Spinal cord (tissue), 10 donors: ENCODE results near the gene NCAPG2. TPM values are rescaled to one million over a fixed set of nuclear protein-coding genes. Genes with fewer than 3 reads are reported as not detected.
"Not testable (repeated sequence)": the region's sequence is repeated elsewhere in the genome, so short reads cannot be mapped to it uniquely, and the experiment has no call there.

ENCODE experiments used
- DNase-seq, 6 donors: peaks; one replicate each; pipeline versions ENCODE4 v3.0.0 to v3.0.0-alpha.2; 2013 to 2015; ENCODE audit warnings: low spot score in 6 of 6, low read depth in 4 of 6
- H3K27ac ChIP-seq: one replicate; pipeline ENCODE4 v1.5.1; 2013; ENCODE audit warnings: low read depth, low read length, control low read depth
- H3K27me3 ChIP-seq: one replicate; pipeline ENCODE4 v1.6.1; 2013; ENCODE audit warnings: low read length; ENCODE audit not compliant: control insufficient read depth, insufficient read depth
- H3K36me3 ChIP-seq: one replicate; pipeline ENCODE4 v1.6.1; 2013; ENCODE audit warnings: low read length; ENCODE audit not compliant: control insufficient read depth, insufficient read depth
- H3K4me1 ChIP-seq: one replicate; pipeline ENCODE4 v1.6.1; 2013; ENCODE audit warnings: low read length; ENCODE audit not compliant: control insufficient read depth, insufficient read depth
- H3K4me3 ChIP-seq: one replicate; pipeline ENCODE4 v1.5.1; 2013; ENCODE audit warnings: low read depth, low read length, control low read depth
- H3K9me3 ChIP-seq: one replicate; pipeline ENCODE4 v1.6.1; 2013; ENCODE audit warnings: low read length; ENCODE audit not compliant: control insufficient read depth, insufficient read depth
- WGBS: methylation state at CpG from one replicate; pipeline ENCODE4 v1.1.5; 2013; ENCODE audit warnings: missing lambda C conversion rate; ENCODE audit not compliant: insufficient coverage; 5-methylcytosine and 5-hydroxymethylcytosine counted together
- polyA plus RNA-seq, 2 donors: library from polyadenylated mRNA; unstranded; fragments of 120-200 nt; gene quantifications; one replicate each; pipeline ENCODE4 v1.2.1, GENCODE V29; 2013; ENCODE audit not compliant: insufficient read length in 2 of 2
- total RNA-seq, 2 donors: library from RNA; depleted of rRNA in 1 of 2; stranded (reverse); fragments of 120-200 nt in 1 of 2; fragments of >200 nt in 1 of 2; gene quantifications; one replicate each; pipeline versions ENCODE4 v1.2.3 to v1.2.4, GENCODE V29; 2013 to 2014
- donor health status: healthy.

NCAPG2 gene
- total and polyA plus RNA-seq, 4 donors, result 14.1 to 17.5 (median 16.3) TPM

DNA sequence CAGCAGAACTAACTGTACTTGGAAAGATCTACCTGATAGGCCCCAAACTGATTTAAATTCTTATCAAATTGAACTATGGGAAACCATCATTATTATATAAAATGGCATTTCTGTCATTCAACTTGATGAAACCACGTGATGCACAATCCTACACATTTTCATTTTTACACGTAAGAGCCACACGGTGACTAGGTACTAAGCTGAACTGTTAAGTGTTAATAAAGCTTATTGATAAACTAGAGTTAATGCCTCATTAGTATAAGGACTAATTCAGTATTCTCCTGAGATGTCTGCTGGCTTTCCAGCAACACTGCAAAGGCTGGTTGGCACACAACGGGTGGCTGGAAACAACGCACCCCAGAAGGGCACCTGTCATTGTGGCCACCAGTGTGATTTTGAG is 4.6 kb downstream of the NCAPG2 start:
- no peak for DNase-seq
- H3K27ac ChIP-seq, result no peak overlapping the region
- H3K9me3 ChIP-seq, result no peaks in the 10 kb centered on the region
- no peak overlapping the region for H3K4me3 ChIP-seq
- no CpG with 5 or more reads among the region's 5 CpGs for WGBS
- H3K27me3 ChIP-seq, result no peaks in the 10 kb centered on the region
- H3K4me1 ChIP-seq, result peaks cover 9% of the 10 kb centered on the region
- H3K36me3 ChIP-seq, result peaks cover 7% of the 10 kb centered on the region

DNA sequence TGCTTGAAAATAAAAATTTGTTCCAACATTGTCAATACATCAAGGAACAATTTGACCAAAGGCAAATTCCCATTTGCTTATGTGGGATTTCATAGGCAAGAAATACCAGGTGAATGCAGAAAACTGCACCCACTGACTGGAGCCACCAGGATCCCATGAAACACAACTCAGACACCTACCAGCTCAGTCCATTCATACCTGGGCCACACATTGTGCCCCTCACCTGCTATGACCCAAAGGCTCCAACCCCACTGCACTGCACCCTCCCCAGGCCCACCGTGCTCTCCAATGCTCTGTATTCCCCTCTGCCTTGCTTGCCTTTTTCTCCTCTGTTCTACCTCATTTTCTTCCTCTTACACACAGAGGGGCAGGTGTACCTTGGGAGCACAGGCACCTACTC is 5.3 kb downstream of the NCAPG2 start:
- Histone ChIP-seq H3K36me3 (peaks cover 7% of the 10 kb centered on the region), H3K9me3 (no peaks in the 10 kb centered on the region), H3K27ac (no peak overlapping the region), H3K4me3 (no peak overlapping the region), H3K4me1 (peaks cover 7% of the 10 kb centered on the region), H3K27me3 (no peaks in the 10 kb centered on the region)
- 0% methylated on average over 1 of the region's 1 CpG for WGBS
- DNase-seq, result no peak

DNA sequence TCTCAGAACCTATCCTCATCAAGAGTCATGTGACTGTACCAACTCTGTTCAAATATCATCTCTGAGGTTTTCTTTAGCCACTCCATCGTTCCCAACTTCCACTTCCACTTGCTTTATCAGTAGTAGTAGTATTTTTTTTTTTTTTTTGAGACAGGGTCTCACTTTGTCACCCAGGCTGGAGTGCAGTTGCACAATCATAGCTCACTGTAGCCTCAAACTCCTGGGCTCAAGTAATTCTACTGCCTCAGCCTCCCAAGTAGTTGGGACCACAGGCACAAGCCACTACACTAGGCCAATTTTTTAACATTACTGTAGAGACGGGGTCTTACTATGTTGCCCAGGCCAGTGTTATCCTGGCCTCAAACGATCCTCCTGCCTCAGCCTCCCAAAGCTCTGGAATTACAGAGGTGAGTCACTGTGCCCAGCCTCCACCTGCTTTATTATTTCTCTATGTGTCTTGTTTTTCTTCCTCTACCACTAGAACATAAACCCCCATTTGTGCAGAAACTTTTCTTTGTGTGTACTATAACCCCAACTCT is 5.9 kb downstream of the NCAPG2 start:
- peaks cover 1% of the 10 kb centered on the region for H3K4me1 ChIP-seq
- no peak for DNase-seq
- 90% methylated on average over 2 of the region's 3 CpGs for WGBS
- H3K9me3 ChIP-seq, result no peaks in the 10 kb centered on the region
- peaks cover 7% of the 10 kb centered on the region for H3K36me3 ChIP-seq
- no peak overlapping the region for H3K4me3 ChIP-seq
- no peak overlapping the region for H3K27ac ChIP-seq
- H3K27me3 ChIP-seq, result no peaks in the 10 kb centered on the region

DNA sequence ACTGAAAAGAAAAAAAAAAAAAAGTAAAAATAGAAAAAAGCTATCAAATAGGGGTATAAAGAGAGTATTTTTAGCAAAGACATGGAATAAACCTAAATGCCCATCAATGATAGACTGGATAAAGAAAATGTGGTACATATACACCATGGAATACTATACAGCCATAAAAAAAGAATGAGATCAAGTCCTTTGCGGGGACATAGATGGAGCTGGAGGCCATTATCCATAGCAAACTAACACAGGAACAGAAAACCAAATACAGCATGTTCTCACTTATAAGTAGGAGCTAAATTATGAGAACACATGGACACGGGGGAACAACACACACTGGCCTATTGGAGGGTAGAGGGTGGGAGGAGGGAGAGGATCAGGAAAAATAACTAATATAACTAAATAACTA is 7.0 kb downstream of the NCAPG2 start:
- no CpG with 5 or more reads among the region's 2 CpGs for WGBS
- not testable (repeated sequence) for DNase-seq, H3K9me3 ChIP-seq, H3K36me3 ChIP-seq, H3K27me3 ChIP-seq, H3K27ac ChIP-seq, H3K4me1 ChIP-seq, H3K4me3 ChIP-seq

DNA sequence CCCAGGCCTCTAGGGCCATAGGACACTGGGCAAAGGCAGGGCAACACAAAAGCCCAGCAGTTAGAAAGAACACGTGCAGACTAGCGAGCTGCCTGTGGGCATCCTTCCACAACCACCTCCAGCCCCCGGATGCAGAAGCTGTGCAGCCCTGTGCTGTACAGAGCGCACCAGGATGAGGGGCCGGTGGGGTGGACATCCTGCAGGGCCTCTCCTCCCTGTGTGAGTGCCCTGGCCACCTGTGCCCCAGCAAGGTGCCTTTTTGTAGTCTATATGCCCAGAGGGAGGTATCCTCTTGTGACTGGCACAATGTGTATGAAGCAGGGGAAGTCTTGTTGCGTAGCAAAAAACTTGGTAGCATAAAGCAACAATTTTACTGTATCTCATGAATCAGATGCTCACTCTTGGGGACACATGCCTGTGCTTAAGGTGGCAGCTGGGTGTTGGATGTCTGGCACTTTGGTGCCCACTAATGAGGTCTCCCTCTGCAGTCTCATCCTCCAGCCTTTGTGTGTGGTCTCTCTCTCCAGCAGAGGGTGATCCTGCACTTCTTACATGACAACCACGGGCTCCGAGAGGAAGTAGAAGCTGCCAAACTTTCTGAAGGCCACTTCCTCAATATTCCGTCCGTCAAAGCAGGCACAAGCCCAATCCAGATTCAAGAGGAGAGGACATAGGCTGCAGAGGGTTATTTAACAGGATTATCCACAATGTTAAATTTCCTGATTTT is 8.7 kb downstream of the NCAPG2 start:
- H3K27me3 ChIP-seq, result no peaks in the 10 kb centered on the region
- H3K4me3 ChIP-seq, result no peak overlapping the region
- peak in 3 of 6 donors; percentile 23 to 74 (median 67) for DNase-seq
- H3K9me3 ChIP-seq, result no peaks in the 10 kb centered on the region
- H3K27ac ChIP-seq, result no peak overlapping the region
- 86% methylated on average over 5 of the region's 10 CpGs for WGBS
- peaks cover 9% of the 10 kb centered on the region for H3K36me3 ChIP-seq
- no peaks in the 10 kb centered on the region for H3K4me1 ChIP-seq

DNA sequence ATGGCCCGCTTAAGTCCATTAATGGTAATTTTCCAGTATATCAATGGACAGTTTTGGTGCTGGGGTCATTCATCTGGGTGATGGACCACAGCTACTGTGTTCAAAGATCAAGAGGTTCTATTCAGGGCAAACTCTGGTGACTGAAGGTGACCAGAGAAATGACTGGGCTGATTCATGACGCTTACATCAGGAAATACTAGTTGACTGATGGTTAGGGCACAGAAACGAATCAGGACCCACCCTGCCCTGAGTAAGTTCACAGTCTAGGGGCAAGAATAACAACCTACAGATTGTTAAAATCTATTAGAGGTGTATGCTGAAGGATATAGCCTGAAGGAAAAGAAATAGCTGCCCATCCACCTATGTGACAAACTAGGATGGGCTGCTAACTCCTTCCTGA is 9.5 kb downstream of the NCAPG2 start:
- Histone ChIP-seq H3K9me3 (no peaks in the 10 kb centered on the region), H3K27me3 (no peaks in the 10 kb centered on the region), H3K27ac (no peak overlapping the region), H3K4me1 (no peaks in the 10 kb centered on the region), H3K36me3 (peaks cover 9% of the 10 kb centered on the region), H3K4me3 (no peak overlapping the region)
- 100% methylated on average over 2 of the region's 3 CpGs for WGBS
- no peak for DNase-seq

DNA sequence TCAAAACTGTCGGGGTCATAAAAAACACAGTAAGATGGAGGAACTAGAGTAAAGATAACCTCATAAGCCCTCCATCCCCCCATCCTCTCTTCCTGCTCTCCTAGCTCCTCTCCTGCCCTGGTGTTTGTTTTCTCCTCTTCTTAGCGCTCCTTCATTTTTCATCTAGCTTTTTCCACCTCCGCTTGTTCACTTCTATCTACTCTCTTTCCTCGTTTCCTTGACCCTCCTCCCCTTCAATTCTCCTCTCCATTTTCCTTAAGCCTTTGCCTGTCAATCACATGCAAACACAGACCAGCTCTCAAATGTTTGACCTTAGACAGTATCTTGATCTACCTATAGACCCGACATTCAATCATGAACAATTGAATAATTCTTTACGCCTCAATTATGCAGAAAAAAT is 10.0 kb downstream of the NCAPG2 start:
- no peaks in the 10 kb centered on the region for H3K27me3 ChIP-seq
- H3K9me3 ChIP-seq, result no peaks in the 10 kb centered on the region
- H3K4me3 ChIP-seq, result no peak overlapping the region
- no peak overlapping the region for H3K27ac ChIP-seq
- H3K36me3 ChIP-seq, result peaks cover 9% of the 10 kb centered on the region
- no peaks in the 10 kb centered on the region for H3K4me1 ChIP-seq
- no peak for DNase-seq
- WGBS, result 84% methylated on average over 5 of the region's 6 CpGs

DNA sequence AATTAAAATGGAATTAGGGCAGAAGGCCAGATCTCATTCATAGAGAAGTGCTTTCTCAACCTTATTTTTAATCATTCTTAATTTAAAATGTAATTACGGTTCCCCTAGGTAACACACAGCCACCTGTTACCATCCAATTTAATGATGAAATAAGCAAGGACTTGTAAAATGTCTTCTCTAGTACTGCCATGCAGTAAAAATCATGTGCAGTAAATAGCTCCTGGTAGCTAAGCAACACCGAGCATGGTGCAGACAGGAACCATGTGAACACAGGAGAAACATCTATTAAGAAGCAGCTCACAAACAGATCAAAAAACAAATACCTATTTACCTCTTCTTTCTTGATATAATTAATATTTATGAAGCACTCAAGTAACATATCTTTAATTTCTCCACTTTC is 15.1 kb downstream of the NCAPG2 start:
- no peaks in the 10 kb centered on the region for H3K9me3 ChIP-seq
- peaks cover 3% of the 10 kb centered on the region for H3K4me1 ChIP-seq
- H3K27me3 ChIP-seq, result no peaks in the 10 kb centered on the region
- DNase-seq, result peak in 3 of 6 donors; percentile 40 to 92 (median 45)
- peaks cover 9% of the 10 kb centered on the region for H3K36me3 ChIP-seq
- H3K27ac ChIP-seq, result no peak overlapping the region
- WGBS, result no CpG with 5 or more reads among the region's 2 CpGs
- H3K4me3 ChIP-seq, result no peak overlapping the region

DNA sequence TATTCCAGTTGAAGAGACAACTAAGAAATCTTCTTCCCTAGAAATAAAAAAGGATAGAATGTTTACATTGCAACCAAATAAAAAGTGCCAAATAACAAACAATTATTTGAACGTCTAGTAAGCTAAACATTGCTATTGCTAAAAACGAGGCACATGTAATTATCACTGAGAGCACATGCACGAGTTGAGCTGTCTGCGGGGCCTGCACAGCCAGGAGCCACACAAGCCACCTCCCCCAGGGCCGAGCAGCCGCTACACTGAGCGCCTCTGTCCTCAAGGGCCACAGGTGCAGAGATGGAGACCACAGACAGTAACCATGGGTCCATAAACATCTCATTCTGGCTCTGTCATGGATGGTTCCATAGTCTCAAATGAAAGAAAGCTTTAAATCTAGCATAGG is 17.2 kb downstream of the NCAPG2 start:
- Histone ChIP-seq H3K9me3 (no peaks in the 10 kb centered on the region), H3K27me3 (no peaks in the 10 kb centered on the region), H3K27ac (no peak overlapping the region), H3K36me3 (peaks cover 7% of the 10 kb centered on the region), H3K4me1 (peaks cover 3% of the 10 kb centered on the region), H3K4me3 (no peak overlapping the region)
- no peak for DNase-seq
- WGBS, result 98% methylated on average over 7 of the region's 7 CpGs

DNA sequence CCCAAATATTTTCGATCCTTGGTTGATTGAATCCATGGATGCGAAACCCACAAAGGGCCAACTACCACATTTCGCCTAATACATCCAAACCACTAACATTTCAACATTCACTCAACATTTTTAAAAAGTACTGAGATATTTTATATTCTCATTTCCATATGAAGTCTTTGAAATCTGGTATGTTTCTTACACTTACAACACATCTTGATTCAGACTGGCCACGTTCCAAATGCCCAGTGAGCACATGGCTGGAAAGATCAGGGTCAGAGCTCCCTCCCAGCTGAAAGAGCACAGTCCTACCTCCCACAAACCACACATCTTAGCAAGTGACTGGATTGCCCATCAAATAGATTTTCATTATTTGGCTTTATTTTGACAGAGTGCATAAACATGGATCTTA is 18.9 kb downstream of the NCAPG2 start:
- Histone ChIP-seq H3K27me3 (no peaks in the 10 kb centered on the region), H3K4me3 (no peak overlapping the region), H3K9me3 (no peaks in the 10 kb centered on the region), H3K27ac (no peak overlapping the region), H3K36me3 (peaks cover 6% of the 10 kb centered on the region), H3K4me1 (peaks cover 3% of the 10 kb centered on the region)
- WGBS, result 88% methylated on average over 1 of the region's 4 CpGs
- DNase-seq, result no peak
